ENCODE results near the gene THBS3.
"Not testable (repeated sequence)": the region's sequence is repeated elsewhere in the genome, so short reads cannot be mapped to it uniquely, and the experiment has no call there.

Gene THBS3

GRCh38 chr1:155155996-155156643 is 51.6 kb downstream of the THBS3 start:
- not testable (repeated sequence) for DNase-seq (ENCODE audit: low read depth in 2 of 2)

All from stimulated activated CD4-positive, alpha-beta T cell treated with anti-CD3 and anti-CD28 coated beads, Interleukin-15, amount 100 ng/mL, for 48 hours (primary cell).